Vagina (tissue), 2 donors: Measurements from ENCODE around the gene IFT80. TPM values are rescaled to one million over a fixed set of nuclear protein-coding genes. Genes with fewer than 3 reads are reported as not detected.
"Not testable (repeated sequence)": the region's sequence is repeated elsewhere in the genome, so short reads cannot be mapped to it uniquely, and the experiment has no call there.

Experiments used
- DNase-seq, 2 donors: peaks; one replicate each; pipeline ENCODE4 v3.0.0-alpha.2; 2017; ENCODE audit errors: extremely low spot score in 2 of 2
- H3K27ac ChIP-seq: fragments of 200-600 bp; sonication (generic); one replicate; pipeline ENCODE4 v1.5.1; 2019
- H3K27me3 ChIP-seq: fragments of 200-600 bp; sonication (generic); one replicate; pipeline ENCODE4 v1.5.1; 2019
- H3K36me3 ChIP-seq, 2 donors: fragments of 200-600 bp; sonication (generic); one replicate each; pipeline ENCODE4 v1.5.1; 2017 to 2019
- H3K4me1 ChIP-seq: fragments of 200-600 bp; sonication (generic); one replicate; pipeline ENCODE4 v1.5.1; 2019
- H3K4me3 ChIP-seq, 2 donors: fragments of 200-600 bp; sonication (generic); 1 replicate in 1 of 2; 2 replicates in 1 of 2; pipeline ENCODE4 v1.5.1; 2016 to 2019
- H3K9me3 ChIP-seq: fragments of 200-600 bp; sonication (generic); one replicate; pipeline ENCODE4 v1.5.1; 2019
- POLR2A ChIP-seq, 2 donors: fragments of 450-650 bp; IDR thresholded peaks; one replicate each; pipeline ENCODE4 v1.6.1; 2017; ENCODE audit warnings: antibody characterized with exemption in 2 of 2, mild to moderate bottlenecking in 2 of 2, moderate library complexity in 2 of 2
- POLR2AphosphoS5 ChIP-seq, 2 donors: sonication (generic); formaldehyde crosslinking; IDR thresholded peaks; one replicate each; pipeline ENCODE4 v1.9.0; 2017; ENCODE audit warnings: antibody characterized with exemption in 2 of 2, mild to moderate bottlenecking in 2 of 2, low read depth in 1 of 2; ENCODE audit not compliant: insufficient read depth in 1 of 2
- intact Hi-C: fragments of 100-400 bp; cut with DNase I; formaldehyde crosslinking; loops from one replicate; pipeline ENCODE4 v1.15.1; 2023
- total RNA-seq: library from RNA; depleted of rRNA; stranded (reverse); fragments of >200 nt; gene quantifications from one replicate; pipeline ENCODE4 v1.2.3, GENCODE V29; 2016
- TF ChIP-seq, protein P1 (sequence below), 3 experiments: fragments of 450-650 bp in 2 of 3; fragments of 200-600 bp in 1 of 3; sonication (generic) in 1 of 3; IDR thresholded peaks; one replicate each; pipeline ENCODE4 v1.5.1; 2017 to 2019; ENCODE audit warnings: antibody characterized with exemption in 3 of 3, mild to moderate bottlenecking in 2 of 3, moderate library complexity in 2 of 3

Gene IFT80
- total RNA-seq, 1 donor from 2014 or later, result 8.3 TPM

DNA sequence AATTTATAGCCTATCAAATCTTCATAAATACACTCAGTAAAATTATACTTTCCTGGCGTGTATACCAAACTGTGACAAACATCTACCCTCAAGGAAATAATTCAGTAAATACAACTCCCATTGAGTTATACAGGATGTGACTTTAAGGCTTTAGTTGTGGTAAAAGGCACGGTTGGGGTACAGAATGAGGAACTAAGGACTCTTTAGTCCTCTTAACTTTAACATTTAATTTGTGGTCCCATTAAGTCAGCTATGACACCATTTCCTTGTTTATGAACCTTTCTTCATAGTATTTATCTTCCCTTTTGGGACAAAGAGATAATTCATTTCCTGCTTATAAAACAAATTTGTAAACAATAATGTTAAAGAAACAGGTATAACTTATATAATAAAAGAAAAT, 30.2 kb downstream of the IFT80 start:
- Histone ChIP-seq H3K4me3 (no peak overlapping the region), H3K36me3 (no peaks in the 10 kb centered on the region), H3K4me1 (no peaks in the 10 kb centered on the region), H3K27ac (no peak overlapping the region), H3K9me3 (no peaks in the 10 kb centered on the region), H3K27me3 (no peaks in the 10 kb centered on the region)
- no peak for DNase-seq
- TF ChIP-seq POLR2A (IDR thresholded peaks at IDR 0.05) (no peak), POLR2AphosphoS5 (IDR thresholded peaks at IDR 0.05; ENCODE audit: insufficient read depth in 1 of 2, low read depth in 1 of 2) (no peak)
- TF ChIP-seq, protein P1, sequence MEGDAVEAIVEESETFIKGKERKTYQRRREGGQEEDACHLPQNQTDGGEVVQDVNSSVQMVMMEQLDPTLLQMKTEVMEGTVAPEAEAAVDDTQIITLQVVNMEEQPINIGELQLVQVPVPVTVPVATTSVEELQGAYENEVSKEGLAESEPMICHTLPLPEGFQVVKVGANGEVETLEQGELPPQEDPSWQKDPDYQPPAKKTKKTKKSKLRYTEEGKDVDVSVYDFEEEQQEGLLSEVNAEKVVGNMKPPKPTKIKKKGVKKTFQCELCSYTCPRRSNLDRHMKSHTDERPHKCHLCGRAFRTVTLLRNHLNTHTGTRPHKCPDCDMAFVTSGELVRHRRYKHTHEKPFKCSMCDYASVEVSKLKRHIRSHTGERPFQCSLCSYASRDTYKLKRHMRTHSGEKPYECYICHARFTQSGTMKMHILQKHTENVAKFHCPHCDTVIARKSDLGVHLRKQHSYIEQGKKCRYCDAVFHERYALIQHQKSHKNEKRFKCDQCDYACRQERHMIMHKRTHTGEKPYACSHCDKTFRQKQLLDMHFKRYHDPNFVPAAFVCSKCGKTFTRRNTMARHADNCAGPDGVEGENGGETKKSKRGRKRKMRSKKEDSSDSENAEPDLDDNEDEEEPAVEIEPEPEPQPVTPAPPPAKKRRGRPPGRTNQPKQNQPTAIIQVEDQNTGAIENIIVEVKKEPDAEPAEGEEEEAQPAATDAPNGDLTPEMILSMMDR (IDR thresholded peaks at IDR 0.05), result no peak
- intact Hi-C loops, result no loop called here

GRCh38 chr3:160365869-160366522, 33.0 kb downstream of the IFT80 start:
- H3K27ac ChIP-seq, result no peak overlapping the region
- intact Hi-C loops, result no loop called here
- no peaks in the 10 kb centered on the region for H3K9me3 ChIP-seq
- TF ChIP-seq, protein P1 (IDR thresholded peaks at IDR 0.05), result no peak
- no peak for TF ChIP-seq POLR2AphosphoS5 (IDR thresholded peaks at IDR 0.05; ENCODE audit: insufficient read depth in 1 of 2, low read depth in 1 of 2)
- no peak for TF ChIP-seq POLR2A (IDR thresholded peaks at IDR 0.05)
- H3K4me3 ChIP-seq, result no peak overlapping the region
- DNase-seq, result no peak
- H3K27me3 ChIP-seq, result no peaks in the 10 kb centered on the region
- no peaks in the 10 kb centered on the region for H3K4me1 ChIP-seq
- no peaks in the 10 kb centered on the region for H3K36me3 ChIP-seq

GRCh38 chr3:160362896-160363295, 36.1 kb downstream of the IFT80 start:
- H3K4me1 ChIP-seq, H3K27ac ChIP-seq, H3K27me3 ChIP-seq, H3K36me3 ChIP-seq, intact Hi-C loops, H3K9me3 ChIP-seq, DNase-seq, H3K4me3 ChIP-seq: not testable (repeated sequence)

- Histone ChIP-seq H3K4me1 (no peaks in the 10 kb centered on the region), H3K36me3 (peaks cover 0 to 10% of the 10 kb centered on the region in 2 donors), H3K4me3 (no peak overlapping the region), H3K27me3 (no peaks in the 10 kb centered on the region), H3K27ac (no peak overlapping the region), H3K9me3 (no peaks in the 10 kb centered on the region)
- no peak for DNase-seq
- intact Hi-C loops, result no loop called here
- TF ChIP-seq, protein P1 (IDR thresholded peaks at IDR 0.05), result no peak
- TF ChIP-seq POLR2A (IDR thresholded peaks at IDR 0.05) (no peak), POLR2AphosphoS5 (IDR thresholded peaks at IDR 0.05; ENCODE audit: insufficient read depth in 1 of 2, low read depth in 1 of 2) (no peak)
These were observed 43.2 kb downstream of the IFT80 start for GRCh38 chr3:160355826-160356225.

DNA sequence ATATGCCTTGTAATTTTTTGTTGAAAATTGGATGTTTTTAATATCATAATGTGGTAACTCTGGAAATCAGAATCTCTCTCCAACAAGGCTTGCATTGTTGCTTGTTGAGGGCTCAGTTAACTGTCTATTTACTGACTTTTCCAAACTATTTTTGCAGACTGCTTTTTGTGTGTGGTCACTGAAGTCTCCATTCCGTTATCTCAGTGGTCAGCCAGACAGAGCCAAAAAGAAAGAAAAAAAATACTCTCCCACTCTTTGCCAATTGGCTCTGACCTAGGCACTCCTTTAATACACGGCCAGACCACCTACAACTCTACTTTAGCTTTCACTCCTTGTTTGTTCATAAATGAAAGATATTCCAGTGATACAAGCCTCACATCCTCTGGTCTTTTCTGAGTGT, 52.5 kb downstream of the IFT80 start:
- H3K27me3 ChIP-seq, result no peaks in the 10 kb centered on the region
- TF ChIP-seq, protein P1 (IDR thresholded peaks at IDR 0.05), result no peak
- no peak for TF ChIP-seq POLR2A (IDR thresholded peaks at IDR 0.05)
- TF ChIP-seq POLR2AphosphoS5 (IDR thresholded peaks at IDR 0.05; ENCODE audit: insufficient read depth in 1 of 2, low read depth in 1 of 2), result no peak
- no peaks in the 10 kb centered on the region for H3K9me3 ChIP-seq
- no peak overlapping the region for H3K4me3 ChIP-seq
- H3K4me1 ChIP-seq, result no peaks in the 10 kb centered on the region
- H3K36me3 ChIP-seq, result no peaks in the 10 kb centered on the region
- no peak overlapping the region for H3K27ac ChIP-seq
- no peak for DNase-seq
- intact Hi-C loops, result loop anchor here (10.0 kb wide), 1 partner anchor 182 kb away; no protein-coding TSS in a partner anchor
